ENCODE data around the gene BEST4. TPM values are rescaled to one million over a fixed set of nuclear protein-coding genes. Genes with fewer than 3 reads are reported as not detected.

The BEST4 gene
- total and polyA plus RNA-seq, 9 donors: 0.25 to 1.7 (median 0.63) TPM

GRCh38 chr1:44778705-44779576, 9.0 kb downstream of the BEST4 start:
- DNase-seq: no peak
- Histone ChIP-seq H3K27ac (no peak overlapping the region), H3K27me3 (no peaks in the 10 kb centered on the region), H3K4me1 (ENCODE audit: insufficient read depth) (peaks cover 9% of the 10 kb centered on the region), H3K9me3 (no peaks in the 10 kb centered on the region), H3K4me3 (no peak overlapping the region), H3K36me3 (no peaks in the 10 kb centered on the region)
- TF ChIP-seq EP300 (IDR thresholded peaks at IDR 0.05) (no peak), POLR2A (IDR thresholded peaks at IDR 0.05) (no peak), CTCF (IDR thresholded peaks at IDR 0.05) (no peak)
- 93 to 98% (median 96%) methylated on average over 6 of the region's 6 CpGs for WGBS, 3 donors
- intact Hi-C loops (cut with DNase I): no loop called here

- TF ChIP-seq POLR2A (IDR thresholded peaks at IDR 0.05): no peak
- no peak for TF ChIP-seq CTCF (IDR thresholded peaks at IDR 0.05)
- TF ChIP-seq EP300 (IDR thresholded peaks at IDR 0.05): no peak
- no peak overlapping the region for H3K4me3 ChIP-seq
- no peak for DNase-seq
- peaks cover 5% of the 10 kb centered on the region for H3K4me1 ChIP-seq (ENCODE audit: insufficient read depth)
- H3K9me3 ChIP-seq: no peaks in the 10 kb centered on the region
- 55 to 59% (median 57%) methylated on average over 13 of the region's 13 CpGs for WGBS, 3 donors
- no peaks in the 10 kb centered on the region for H3K27me3 ChIP-seq
- H3K27ac ChIP-seq: no peak overlapping the region
- intact Hi-C loops (cut with DNase I): no loop called here
- no peaks in the 10 kb centered on the region for H3K36me3 ChIP-seq
Observed at GRCh38 chr1:44777969-44778635, 9.9 kb downstream of the BEST4 start.

GRCh38 chr1:44777547-44777946, 10.4 kb downstream of the BEST4 start:
- DNase-seq: no peak
- Histone ChIP-seq H3K9me3 (no peaks in the 10 kb centered on the region), H3K27me3 (no peaks in the 10 kb centered on the region), H3K27ac (no peak overlapping the region), H3K36me3 (no peaks in the 10 kb centered on the region), H3K4me1 (ENCODE audit: insufficient read depth) (peaks cover 5% of the 10 kb centered on the region), H3K4me3 (no peak overlapping the region)
- intact Hi-C loops (cut with DNase I): no loop called here
- 59 to 70% (median 65%) methylated on average over 14 of the region's 14 CpGs for WGBS, 3 donors
- TF ChIP-seq EP300 (IDR thresholded peaks at IDR 0.05): no peak
- no peak for TF ChIP-seq POLR2A (IDR thresholded peaks at IDR 0.05)
- no peak for TF ChIP-seq CTCF (IDR thresholded peaks at IDR 0.05)

GRCh38 chr1:44776730-44777068, 11.3 kb downstream of the BEST4 start:
- DNase-seq: no peak
- TF ChIP-seq EP300 (IDR thresholded peaks at IDR 0.05): no peak
- no peak for TF ChIP-seq CTCF (IDR thresholded peaks at IDR 0.05)
- TF ChIP-seq POLR2A (IDR thresholded peaks at IDR 0.05): no peak
- H3K36me3 ChIP-seq: no peaks in the 10 kb centered on the region
- peak overlapping the region; percentile 74 for H3K4me3 ChIP-seq
- WGBS, 3 donors: 11 to 22% (median 16%) methylated on average over 12 of the region's 12 CpGs
- no peaks in the 10 kb centered on the region for H3K9me3 ChIP-seq
- intact Hi-C loops (cut with DNase I): no loop called here
- H3K27me3 ChIP-seq: no peaks in the 10 kb centered on the region
- peak overlapping the region; percentile 81 to 94 for H3K27ac ChIP-seq
- peaks cover 5% of the 10 kb centered on the region for H3K4me1 ChIP-seq (ENCODE audit: insufficient read depth)
